ENCODE measurements around the gene EGLN2. TPM values are rescaled to one million over a fixed set of nuclear protein-coding genes. Genes with fewer than 3 reads are reported as not detected.

EGLN2 gene
- total RNA-seq, 1 donor from 2014 or later: 188 TPM

GRCh38 chr19:40797963-40798682 lies 868 bp upstream of the EGLN2 start:
- peaks cover 40% of the 10 kb centered on the region for H3K4me1 ChIP-seq
- TF ChIP-seq, protein P1, sequence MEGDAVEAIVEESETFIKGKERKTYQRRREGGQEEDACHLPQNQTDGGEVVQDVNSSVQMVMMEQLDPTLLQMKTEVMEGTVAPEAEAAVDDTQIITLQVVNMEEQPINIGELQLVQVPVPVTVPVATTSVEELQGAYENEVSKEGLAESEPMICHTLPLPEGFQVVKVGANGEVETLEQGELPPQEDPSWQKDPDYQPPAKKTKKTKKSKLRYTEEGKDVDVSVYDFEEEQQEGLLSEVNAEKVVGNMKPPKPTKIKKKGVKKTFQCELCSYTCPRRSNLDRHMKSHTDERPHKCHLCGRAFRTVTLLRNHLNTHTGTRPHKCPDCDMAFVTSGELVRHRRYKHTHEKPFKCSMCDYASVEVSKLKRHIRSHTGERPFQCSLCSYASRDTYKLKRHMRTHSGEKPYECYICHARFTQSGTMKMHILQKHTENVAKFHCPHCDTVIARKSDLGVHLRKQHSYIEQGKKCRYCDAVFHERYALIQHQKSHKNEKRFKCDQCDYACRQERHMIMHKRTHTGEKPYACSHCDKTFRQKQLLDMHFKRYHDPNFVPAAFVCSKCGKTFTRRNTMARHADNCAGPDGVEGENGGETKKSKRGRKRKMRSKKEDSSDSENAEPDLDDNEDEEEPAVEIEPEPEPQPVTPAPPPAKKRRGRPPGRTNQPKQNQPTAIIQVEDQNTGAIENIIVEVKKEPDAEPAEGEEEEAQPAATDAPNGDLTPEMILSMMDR (IDR thresholded peaks at IDR 0.05): peak; percentile 50
- H3K36me3 ChIP-seq: peaks cover 28% of the 10 kb centered on the region
- peak overlapping the region; percentile 88 for H3K27ac ChIP-seq
- ATAC-seq (peak; percentile 59 to 61), DNase-seq (peak; percentile 90)
- H3K4me3 ChIP-seq: peak overlapping the region; percentile 92
- no peaks in the 10 kb centered on the region for H3K27me3 ChIP-seq (ENCODE audit: low read depth)
- H3K9me3 ChIP-seq: no peaks in the 10 kb centered on the region
- intact Hi-C loops (cut with DNase I): no loop called here

GRCh38 chr19:40799558-40800338 lies 757 bp downstream of the EGLN2 start:
- H3K27me3 ChIP-seq (ENCODE audit: low read depth): no peaks in the 10 kb centered on the region
- peak overlapping the region; percentile 92 for H3K27ac ChIP-seq
- TF ChIP-seq, protein P1 (IDR thresholded peaks at IDR 0.05): no peak
- H3K9me3 ChIP-seq: no peaks in the 10 kb centered on the region
- H3K4me1 ChIP-seq: peaks cover 57% of the 10 kb centered on the region
- ATAC-seq (peak; percentile 1 to 16), DNase-seq (peak; percentile 78)
- peaks cover 44% of the 10 kb centered on the region for H3K36me3 ChIP-seq
- intact Hi-C loops (cut with DNase I): no loop called here
- peak overlapping the region; percentile 92 for H3K4me3 ChIP-seq

- H3K4me3 ChIP-seq: peak overlapping the region; percentile 92
- ATAC-seq: no peak
- H3K4me1 ChIP-seq: peaks cover 64% of the 10 kb centered on the region
- H3K27me3 ChIP-seq (ENCODE audit: low read depth): no peaks in the 10 kb centered on the region
- H3K9me3 ChIP-seq: no peaks in the 10 kb centered on the region
- TF ChIP-seq, protein P1 (IDR thresholded peaks at IDR 0.05): no peak
- peak overlapping the region; percentile 92 for H3K27ac ChIP-seq
- no peak for DNase-seq
- peaks cover 50% of the 10 kb centered on the region for H3K36me3 ChIP-seq
- intact Hi-C loops (cut with DNase I): no loop called here
Observed at GRCh38 chr19:40800339-40800996, 1.5 kb downstream of the EGLN2 start.

GRCh38 chr19:40800997-40801377 lies 2.0 kb downstream of the EGLN2 start:
- intact Hi-C loops (cut with DNase I): no loop called here
- H3K9me3 ChIP-seq: no peaks in the 10 kb centered on the region
- peak overlapping the region; percentile 92 for H3K27ac ChIP-seq
- H3K4me3 ChIP-seq: peak overlapping the region; percentile 92
- H3K27me3 ChIP-seq (ENCODE audit: low read depth): no peaks in the 10 kb centered on the region
- H3K36me3 ChIP-seq: peaks cover 56% of the 10 kb centered on the region
- ATAC-seq (no peak), DNase-seq (no peak)
- TF ChIP-seq, protein P1 (IDR thresholded peaks at IDR 0.05): no peak
- peaks cover 69% of the 10 kb centered on the region for H3K4me1 ChIP-seq

GRCh38 chr19:40801426-40802299 lies 2.7 kb downstream of the EGLN2 start:
- TF ChIP-seq, protein P1 (IDR thresholded peaks at IDR 0.05): no peak
- peaks cover 61% of the 10 kb centered on the region for H3K36me3 ChIP-seq
- DNase-seq: no peak
- H3K4me1 ChIP-seq: peaks cover 76% of the 10 kb centered on the region
- peak in 1 of 2 donors; percentile 3 for ATAC-seq
- no peaks in the 10 kb centered on the region for H3K27me3 ChIP-seq (ENCODE audit: low read depth)
- H3K4me3 ChIP-seq: peak overlapping the region; percentile 92
- H3K27ac ChIP-seq: peak overlapping the region; percentile 92
- intact Hi-C loops (cut with DNase I): no loop called here
- H3K9me3 ChIP-seq: no peaks in the 10 kb centered on the region
